Neuronal stem cell (in vitro differentiated cells): Measurements from ENCODE around the gene FTSJ3.
"Not testable (repeated sequence)": the region's sequence is repeated elsewhere in the genome, so short reads cannot be mapped to it uniquely, and the experiment has no call there.

Source experiments
- DNase-seq: peaks from one replicate; pipeline ENCODE4 v3.0.0-alpha.2; 2013; ENCODE audit warnings: low spot score
- H2AFZ ChIP-seq: one replicate; pipeline ENCODE4 v1.6.1; 2013; ENCODE audit warnings: mild to moderate bottlenecking, low read length, inconsistent platforms
- H2AK5ac ChIP-seq: 2 replicates; pipeline ENCODE4 v1.6.1; 2013; ENCODE audit warnings: low read depth, mild to moderate bottlenecking, inconsistent platforms, low read length, moderate library complexity, mixed read lengths
- H2BK120ac ChIP-seq: 2 replicates; pipeline ENCODE4 v1.6.1; 2013; ENCODE audit warnings: low read depth, mild to moderate bottlenecking, inconsistent platforms, low read length, moderate library complexity, mixed read lengths
- H2BK12ac ChIP-seq: one replicate; pipeline ENCODE4 v1.6.1; 2013; ENCODE audit warnings: low read length, inconsistent platforms
- H2BK15ac ChIP-seq: 2 replicates; pipeline ENCODE4 v1.6.1; 2013; ENCODE audit warnings: mild to moderate bottlenecking, low read length, inconsistent platforms, mixed read lengths
- H2BK5ac ChIP-seq: one replicate; pipeline ENCODE4 v1.6.1; 2013; ENCODE audit warnings: inconsistent platforms, mild to moderate bottlenecking, low read length, moderate library complexity
- H3K14ac ChIP-seq: one replicate; pipeline ENCODE4 v1.6.1; 2013; ENCODE audit warnings: low read length, inconsistent platforms
- H3K18ac ChIP-seq: 2 replicates; pipeline ENCODE4 v1.6.1; 2013; ENCODE audit warnings: low read length, inconsistent platforms
- H3K23ac ChIP-seq: 2 replicates; pipeline ENCODE4 v1.6.1; 2013; ENCODE audit warnings: low read depth, mild to moderate bottlenecking, mixed read lengths, low read length, inconsistent platforms; ENCODE audit not compliant: poor library complexity
- H3K27ac ChIP-seq: replicated peaks from 3 replicates; pipeline ENCODE4 v1.5.1; 2013; ENCODE audit warnings: low read length, inconsistent platforms
- H3K27me3 ChIP-seq, 3 experiments: 2 replicates each; pipeline ENCODE4 v1.6.1; 2013; ENCODE audit warnings: low read length in 3 of 3, mild to moderate bottlenecking in 2 of 3, inconsistent platforms in 1 of 3, low read depth in 1 of 3, mixed read lengths in 1 of 3, moderate library complexity in 1 of 3; ENCODE audit not compliant: control insufficient read depth in 3 of 3, insufficient read depth in 3 of 3
- H3K36me3 ChIP-seq, 2 donors: replicated peaks in 1 of 2; 2 replicates each; pipeline ENCODE4 v1.6.1; 2013; ENCODE audit warnings: low read length in 2 of 2; ENCODE audit not compliant: control insufficient read depth in 2 of 2, insufficient read depth in 2 of 2
- H3K4ac ChIP-seq: 2 replicates; pipeline ENCODE4 v1.6.1; 2013; ENCODE audit warnings: inconsistent platforms, mild to moderate bottlenecking, low read length, moderate library complexity
- H3K4me1 ChIP-seq, 2 donors: 1 replicate in 1 of 2; 2 replicates in 1 of 2; pipeline ENCODE4 v1.6.1; 2013; ENCODE audit warnings: low read length in 2 of 2, low read depth in 1 of 2; ENCODE audit not compliant: control insufficient read depth in 2 of 2, insufficient read depth in 1 of 2
- H3K4me2 ChIP-seq: one replicate; pipeline ENCODE4 v1.6.1; 2013; ENCODE audit warnings: mild to moderate bottlenecking, low read length, inconsistent platforms; ENCODE audit not compliant: insufficient read depth, poor library complexity, severe bottlenecking
- H3K4me3 ChIP-seq, 2 donors: 2 replicates each; pipeline ENCODE4 v1.5.1; 2013; ENCODE audit warnings: low read length in 2 of 2, mild to moderate bottlenecking in 2 of 2, inconsistent platforms in 1 of 2, moderate library complexity in 1 of 2
- H3K79me1 ChIP-seq: one replicate; pipeline ENCODE4 v1.6.1; 2013; ENCODE audit warnings: low read depth, mild to moderate bottlenecking, inconsistent platforms, low read length, moderate library complexity
- H3K9ac ChIP-seq: one replicate; pipeline ENCODE4 v1.6.1; 2013; ENCODE audit warnings: mild to moderate bottlenecking, low read depth, low read length, inconsistent platforms; ENCODE audit not compliant: poor library complexity
- H3K9me3 ChIP-seq, 2 donors: replicated peaks in 1 of 2; 2 replicates each; pipeline versions ENCODE3 to v1.6.1; 2013; ENCODE audit warnings: low read length in 2 of 2, mild to moderate bottlenecking in 2 of 2, inconsistent platforms in 1 of 2, low read depth in 1 of 2, mixed read lengths in 1 of 2, moderate library complexity in 1 of 2; ENCODE audit not compliant: control insufficient read depth in 2 of 2, insufficient read depth in 1 of 2
- H4K8ac ChIP-seq: one replicate; pipeline ENCODE4 v1.6.1; 2013; ENCODE audit warnings: low read depth, mild to moderate bottlenecking, inconsistent platforms, low read length, moderate library complexity
- H4K91ac ChIP-seq: one replicate; pipeline ENCODE4 v1.6.1; 2013; ENCODE audit warnings: low read length, low read depth, mild to moderate bottlenecking, inconsistent platforms; ENCODE audit not compliant: poor library complexity
- WGBS, 2 donors: extraction: QIAGEN DNeasy Blood & Tissue Kit; methylation state at CpG; one replicate each; pipeline ENCODE4 v1.1.7; 2013; ENCODE audit warnings: missing lambda C conversion rate in 2 of 2, mixed read lengths in 1 of 2; ENCODE audit not compliant: insufficient read length in 2 of 2, insufficient replicate concordance in 1 of 2; ENCODE audit errors: extremely low coverage in 2 of 2; 5-methylcytosine and 5-hydroxymethylcytosine counted together

FTSJ3 gene

DNA sequence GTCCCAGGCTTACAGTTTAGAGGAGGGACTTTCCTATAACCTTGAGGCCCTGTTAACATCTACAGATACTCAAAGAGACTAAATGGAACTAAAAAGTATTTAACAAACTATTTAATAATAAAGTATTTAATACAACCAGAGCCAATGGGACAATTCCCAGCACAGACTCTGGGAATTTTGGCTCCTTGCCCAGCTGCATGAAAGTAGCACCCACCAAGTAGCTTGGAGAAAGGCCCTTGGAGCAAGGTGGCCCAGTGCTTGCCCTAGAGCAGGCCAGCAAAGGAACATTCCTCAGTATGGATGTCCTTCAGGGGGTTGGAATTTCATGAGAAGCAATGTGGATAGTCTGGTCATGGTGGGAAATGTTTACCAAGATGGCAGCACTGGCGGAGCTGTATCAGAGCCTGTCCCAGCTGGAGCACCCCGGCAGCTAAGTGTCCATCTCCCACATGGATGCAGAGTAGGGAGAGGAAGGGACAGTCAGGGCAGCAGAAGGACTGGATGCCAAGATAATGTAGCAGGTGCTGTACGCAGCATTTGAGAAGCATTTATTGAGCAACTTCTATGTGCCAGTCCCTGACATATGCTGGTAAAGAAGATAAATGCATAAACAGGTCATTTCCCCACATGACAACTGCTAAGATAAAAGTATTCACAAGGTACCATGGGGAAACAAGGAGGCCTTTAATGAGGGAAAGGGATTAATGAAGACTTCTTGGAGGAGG is 20.2 kb upstream of the FTSJ3 start:
- H2AFZ ChIP-seq, result no peak overlapping the region
- no peak overlapping the region for H2BK120ac ChIP-seq
- H4K8ac ChIP-seq, result no peak overlapping the region
- H3K4me1 ChIP-seq, result peaks cover 3 to 4% of the 10 kb centered on the region in 2 donors
- no peaks in the 10 kb centered on the region for H3K79me1 ChIP-seq
- no peak overlapping the region for H3K4me2 ChIP-seq
- peaks cover 0 to 7% (median 0%) of the 10 kb centered on the region in 3 experiments for H3K27me3 ChIP-seq
- H4K91ac ChIP-seq, result no peak overlapping the region
- no peak overlapping the region for H3K9ac ChIP-seq
- no peak overlapping the region for H2BK5ac ChIP-seq
- no peak overlapping the region for H3K18ac ChIP-seq
- DNase-seq, result no peak
- no CpG with 5 or more reads among the region's 3 CpGs for WGBS, 2 donors
- no peak overlapping the region for H3K4me3 ChIP-seq
- H3K23ac ChIP-seq, result no peak overlapping the region
- no peak overlapping the region for H3K27ac ChIP-seq
- peaks cover 0 to 10% of the 10 kb centered on the region in 2 donors for H3K9me3 ChIP-seq
- no peak overlapping the region for H3K4ac ChIP-seq
- no peak overlapping the region for H2BK12ac ChIP-seq
- no peak overlapping the region for H2BK15ac ChIP-seq
- no peaks in the 10 kb centered on the region for H3K36me3 ChIP-seq
- no peak overlapping the region for H2AK5ac ChIP-seq
- H3K14ac ChIP-seq, result no peak overlapping the region

DNA sequence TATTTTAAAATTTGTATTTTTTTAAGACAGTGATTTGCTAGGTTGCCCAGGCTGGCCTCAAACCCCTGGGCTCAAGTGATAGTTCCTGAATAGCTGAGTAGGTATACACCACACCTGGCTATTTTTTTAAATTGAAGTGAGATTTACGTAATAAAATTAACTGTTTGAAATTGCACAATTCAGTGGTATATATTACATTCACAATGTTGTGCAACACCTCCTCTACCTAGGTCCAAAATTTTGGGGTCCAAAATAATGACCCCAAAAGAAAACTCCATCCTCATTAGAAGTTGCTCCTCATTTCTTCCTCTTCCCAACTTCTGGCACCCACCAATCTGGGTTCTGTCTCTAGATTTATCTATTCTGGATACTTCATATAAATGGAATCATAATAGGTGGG is 18.0 kb upstream of the FTSJ3 start:
- peaks cover 0 to 10% of the 10 kb centered on the region in 2 donors for H3K9me3 ChIP-seq
- no peak overlapping the region for H3K23ac ChIP-seq
- H3K4me2 ChIP-seq, result no peak overlapping the region
- no peak overlapping the region for H3K18ac ChIP-seq
- H3K4me1 ChIP-seq, result peaks cover 9 to 11% of the 10 kb centered on the region in 2 donors
- H2BK12ac ChIP-seq, result no peak overlapping the region
- WGBS, 2 donors, result no CpG with 5 or more reads among the region's 1 CpG
- no peak for DNase-seq
- no peak overlapping the region for H2AFZ ChIP-seq
- no peak overlapping the region for H4K91ac ChIP-seq
- no peak overlapping the region for H2BK120ac ChIP-seq
- no peaks in the 10 kb centered on the region for H3K36me3 ChIP-seq
- peaks cover 4% of the 10 kb centered on the region for H3K79me1 ChIP-seq
- H3K4me3 ChIP-seq, result no peak overlapping the region
- H2AK5ac ChIP-seq, result no peak overlapping the region
- H3K14ac ChIP-seq, result no peak overlapping the region
- H2BK5ac ChIP-seq, result no peak overlapping the region
- no peak overlapping the region for H3K9ac ChIP-seq
- no peak overlapping the region for H2BK15ac ChIP-seq
- H4K8ac ChIP-seq, result no peak overlapping the region
- peaks cover 0 to 7% (median 0%) of the 10 kb centered on the region in 3 experiments for H3K27me3 ChIP-seq
- no peak overlapping the region for H3K4ac ChIP-seq
- H3K27ac ChIP-seq, result no peak overlapping the region

DNA sequence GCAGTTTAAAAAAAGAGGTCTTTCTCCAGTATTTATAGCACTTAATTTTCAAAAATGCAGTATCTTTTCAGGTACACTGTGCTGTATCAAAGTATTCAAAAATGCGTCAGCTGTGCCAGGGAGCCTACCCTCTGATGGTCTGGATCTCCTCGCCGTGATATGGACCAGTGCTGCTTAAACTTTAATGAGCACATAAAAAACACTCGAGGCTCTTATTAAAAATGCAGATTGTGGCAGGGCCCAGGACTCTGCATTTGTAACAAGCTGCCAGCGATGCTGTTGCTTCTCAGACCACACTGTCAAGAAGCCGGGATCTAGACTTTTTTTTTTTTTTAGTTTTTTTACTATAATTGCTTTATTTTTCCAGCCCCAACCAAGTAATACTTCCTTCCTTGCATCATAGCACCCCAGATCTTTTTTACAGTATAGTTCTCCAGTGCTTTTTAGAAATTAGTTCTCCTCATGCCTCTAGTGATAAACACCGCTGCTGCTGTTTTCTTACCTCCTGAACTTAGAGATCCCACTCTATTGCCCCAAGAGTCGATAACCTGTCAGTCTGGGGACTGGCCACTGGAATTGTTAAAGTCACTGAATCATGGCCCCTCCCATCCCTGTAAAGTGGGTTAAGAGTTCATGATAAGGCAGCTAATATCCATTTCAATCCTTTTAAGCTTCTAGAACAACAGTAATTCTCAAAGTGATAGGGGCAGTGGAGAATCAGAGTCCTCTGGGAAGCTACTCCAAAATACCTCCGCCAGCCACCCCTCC is 16.6 kb upstream of the FTSJ3 start:
- no CpG with 5 or more reads among the region's 9 CpGs for WGBS, 2 donors

DNA sequence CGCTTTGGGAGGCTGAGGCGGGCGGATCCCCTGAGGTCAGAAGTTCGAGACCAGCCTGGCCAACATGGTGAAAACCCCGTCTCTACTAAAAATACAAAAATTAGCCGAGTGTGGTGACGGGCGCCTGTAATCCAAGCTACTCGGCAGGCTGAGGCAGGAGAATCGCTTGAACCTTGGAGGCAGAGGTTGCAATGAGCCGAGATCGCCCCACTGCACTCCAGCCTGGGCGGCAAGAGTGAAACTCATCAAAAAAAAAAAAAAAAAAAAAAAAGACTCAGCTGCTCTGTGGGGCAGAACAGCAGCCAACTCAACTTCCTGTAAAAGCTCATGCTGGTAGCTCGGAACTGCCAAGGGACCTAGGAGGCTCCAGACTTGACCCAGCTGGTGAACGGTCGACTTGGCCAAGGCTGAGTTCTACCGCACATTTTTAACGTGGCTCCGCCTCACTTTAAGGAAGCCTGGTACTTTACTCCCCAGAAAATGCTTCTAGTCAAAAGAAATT is 16.0 kb upstream of the FTSJ3 start:
- DNase-seq, H2BK15ac ChIP-seq, H3K9ac ChIP-seq, H4K8ac ChIP-seq, H2BK5ac ChIP-seq, H2AK5ac ChIP-seq, H3K23ac ChIP-seq, H3K79me1 ChIP-seq, H3K9me3 ChIP-seq, H3K4ac ChIP-seq, H4K91ac ChIP-seq, H3K14ac ChIP-seq, H2BK12ac ChIP-seq, H3K27me3 ChIP-seq, H2BK120ac ChIP-seq, H3K36me3 ChIP-seq: not testable (repeated sequence)
- peak overlapping the region; percentile 70 for H3K27ac ChIP-seq
- H3K4me1 ChIP-seq, result peaks cover 11 to 13% of the 10 kb centered on the region in 2 donors
- H3K18ac ChIP-seq, result peak overlapping the region; percentile 15
- H3K4me3 ChIP-seq, result peak overlapping the region; percentile 61 to 82
- peak overlapping the region; percentile 95 for H2AFZ ChIP-seq
- WGBS, 2 donors, result no CpG with 5 or more reads among the region's 19 CpGs
- peak overlapping the region; percentile 56 for H3K4me2 ChIP-seq

More for the DNA sequence above, 16.6 kb upstream of the FTSJ3 start:
- Histone ChIP-seq H3K27ac (no peak overlapping the region), H3K9ac (no peak overlapping the region), H3K4ac (no peak overlapping the region), H2AFZ (peak overlapping the region; percentile 95), H3K36me3 (no peaks in the 10 kb centered on the region), H3K79me1 (peaks cover 4% of the 10 kb centered on the region), H2BK120ac (no peak overlapping the region), H2BK5ac (no peak overlapping the region), H3K4me3 (peak overlapping the region in 1 of 2 donors; percentile 61), H3K4me1 (peaks cover 11 to 13% of the 10 kb centered on the region in 2 donors), H3K9me3 (peaks cover 0 to 4% of the 10 kb centered on the region in 2 donors), H3K23ac (no peak overlapping the region), H2BK15ac (no peak overlapping the region), H3K18ac (no peak overlapping the region), H2BK12ac (no peak overlapping the region), H4K91ac (no peak overlapping the region), H2AK5ac (no peak overlapping the region), H3K4me2 (no peak overlapping the region), H4K8ac (no peak overlapping the region), H3K14ac (no peak overlapping the region), H3K27me3 (peaks cover 0 to 4% (median 0%) of the 10 kb centered on the region in 3 experiments)
- DNase-seq, result no peak
